ENCODE measurements around the gene CACHD1.

DNA sequence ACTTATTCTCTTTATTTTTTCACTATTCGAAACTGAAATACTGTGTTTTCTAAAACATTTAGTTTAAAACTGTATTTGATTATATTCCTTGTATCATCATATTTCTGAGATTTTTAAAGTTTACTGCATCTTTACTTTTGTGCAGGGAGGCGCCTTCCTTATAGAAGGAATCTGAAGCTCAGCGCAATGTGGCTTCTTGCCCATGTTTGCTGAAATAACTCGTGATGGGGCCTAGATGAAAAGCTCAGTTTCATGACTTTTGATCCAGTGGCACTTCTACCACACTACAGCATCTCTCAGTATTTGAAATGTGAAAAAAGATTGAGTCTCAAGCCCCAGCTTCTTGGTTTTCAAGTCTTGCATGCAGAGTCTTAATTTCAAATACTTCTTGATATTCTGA, 28.4 kb downstream of the CACHD1 start:
- TF ChIP-seq, protein P1, sequence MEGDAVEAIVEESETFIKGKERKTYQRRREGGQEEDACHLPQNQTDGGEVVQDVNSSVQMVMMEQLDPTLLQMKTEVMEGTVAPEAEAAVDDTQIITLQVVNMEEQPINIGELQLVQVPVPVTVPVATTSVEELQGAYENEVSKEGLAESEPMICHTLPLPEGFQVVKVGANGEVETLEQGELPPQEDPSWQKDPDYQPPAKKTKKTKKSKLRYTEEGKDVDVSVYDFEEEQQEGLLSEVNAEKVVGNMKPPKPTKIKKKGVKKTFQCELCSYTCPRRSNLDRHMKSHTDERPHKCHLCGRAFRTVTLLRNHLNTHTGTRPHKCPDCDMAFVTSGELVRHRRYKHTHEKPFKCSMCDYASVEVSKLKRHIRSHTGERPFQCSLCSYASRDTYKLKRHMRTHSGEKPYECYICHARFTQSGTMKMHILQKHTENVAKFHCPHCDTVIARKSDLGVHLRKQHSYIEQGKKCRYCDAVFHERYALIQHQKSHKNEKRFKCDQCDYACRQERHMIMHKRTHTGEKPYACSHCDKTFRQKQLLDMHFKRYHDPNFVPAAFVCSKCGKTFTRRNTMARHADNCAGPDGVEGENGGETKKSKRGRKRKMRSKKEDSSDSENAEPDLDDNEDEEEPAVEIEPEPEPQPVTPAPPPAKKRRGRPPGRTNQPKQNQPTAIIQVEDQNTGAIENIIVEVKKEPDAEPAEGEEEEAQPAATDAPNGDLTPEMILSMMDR (IDR thresholded peaks at IDR 0.05): no peak
- TF ChIP-seq POLR2AphosphoS5 (IDR thresholded peaks at IDR 0.05) (no peak), POLR2A (IDR thresholded peaks at IDR 0.05) (no peak)

Data from gastroesophageal sphincter (tissue), 3 donors.